Left kidney (tissue), 8 donors: ENCODE data around the gene GOLGA8A. TPM values are rescaled to one million over a fixed set of nuclear protein-coding genes. Genes with fewer than 3 reads are reported as not detected.
"Not testable (repeated sequence)": the region's sequence is repeated elsewhere in the genome, so short reads cannot be mapped to it uniquely, and the experiment has no call there.

Experiments
- DNase-seq: peaks from one replicate; pipeline ENCODE4 v3.0.0-alpha.2; 2013
- long read RNA-seq, 8 donors: transcript quantifications; one replicate each; lab custom pipeline, GENCODE V29; 2026
- polyA plus RNA-seq: library from polyadenylated mRNA; unstranded; fragments of 120-200 nt; gene quantifications from one replicate; pipeline ENCODE4 v1.2.1, GENCODE V29; 2013; ENCODE audit not compliant: insufficient read length

The GOLGA8A gene, protein sequence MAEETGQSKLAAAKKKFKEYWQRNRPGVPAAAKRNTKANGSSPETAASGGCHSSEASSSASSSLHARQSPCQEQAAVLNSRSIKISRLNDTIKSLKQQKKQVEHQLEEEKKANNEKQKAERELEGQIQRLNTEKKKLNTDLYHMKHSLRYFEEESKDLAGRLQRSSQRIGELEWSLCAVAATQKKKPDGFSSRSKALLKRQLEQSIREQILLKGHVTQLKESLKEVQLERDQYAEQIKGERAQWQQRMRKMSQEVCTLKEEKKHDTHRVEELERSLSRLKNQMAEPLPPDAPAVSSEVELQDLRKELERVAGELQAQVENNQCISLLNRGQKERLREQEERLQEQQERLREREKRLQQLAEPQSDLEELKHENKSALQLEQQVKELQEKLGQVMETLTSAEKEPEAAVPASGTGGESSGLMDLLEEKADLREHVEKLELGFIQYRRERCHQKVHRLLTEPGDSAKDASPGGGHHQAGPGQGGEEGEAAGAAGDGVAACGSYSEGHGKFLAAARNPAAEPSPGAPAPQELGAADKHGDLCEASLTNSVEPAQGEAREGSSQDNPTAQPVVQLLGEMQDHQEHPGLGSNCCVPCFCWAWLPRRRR
- 157 TPM for polyA plus RNA-seq
- long read RNA-seq, donor 1, transcript GOLGA8A-205 (5 exons, 653 nt), result major isoform, 5 of 29 reads
- long read RNA-seq, donor 1, partial matches to known transcripts, result 24 of 29 reads
- long read RNA-seq, donor 1, other reads (novel, unspliced or antisense), result 0 of 29 reads
- long read RNA-seq, donor 2, partial matches to known transcripts, result 33 of 36 reads
- long read RNA-seq, donor 2, other reads (novel, unspliced or antisense), result 0 of 36 reads
- long read RNA-seq, donor 3, partial matches to known transcripts, result 14 of 15 reads
- long read RNA-seq, donor 3, other reads (novel, unspliced or antisense), result 0 of 15 reads
- long read RNA-seq, donor 4, result 0 reads
- long read RNA-seq, donor 5, partial matches to known transcripts, result 73 of 74 reads
- long read RNA-seq, donor 5, other reads (novel, unspliced or antisense), result 0 of 74 reads
- long read RNA-seq, donor 6, result 0 reads
- long read RNA-seq, donor 7, partial matches to known transcripts, result 44 of 47 reads
- long read RNA-seq, donor 7, other reads (novel, unspliced or antisense), result 0 of 47 reads
- long read RNA-seq, donor 8, result 0 reads

DNA sequence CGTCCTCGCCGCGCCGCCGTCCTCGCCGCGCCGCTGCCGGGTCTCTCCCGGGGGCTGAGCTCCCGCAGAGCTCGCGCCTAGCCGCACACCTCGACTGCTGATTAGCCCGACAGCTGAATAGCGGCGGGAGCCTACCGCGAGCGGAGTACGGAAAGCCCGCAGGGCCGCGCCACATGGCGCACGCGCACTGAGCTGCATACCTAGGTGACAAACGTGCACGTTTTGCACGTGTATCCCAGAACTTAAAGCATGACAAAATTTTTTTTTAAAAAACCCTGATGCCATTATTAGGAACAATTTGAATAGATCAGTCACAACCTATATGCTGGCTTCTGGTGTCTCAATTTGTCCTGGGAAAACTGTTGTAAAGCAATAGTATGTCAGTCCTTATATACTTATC is at the start of gene GOLGA8A:
Gene GOLGA8A (minus strand): TSS at position 122 of the 400 bp plus-strand sequence. CDS start 48,117 bp downstream, outside the sequence.
- DNase-seq, result peak; percentile 59

DNA sequence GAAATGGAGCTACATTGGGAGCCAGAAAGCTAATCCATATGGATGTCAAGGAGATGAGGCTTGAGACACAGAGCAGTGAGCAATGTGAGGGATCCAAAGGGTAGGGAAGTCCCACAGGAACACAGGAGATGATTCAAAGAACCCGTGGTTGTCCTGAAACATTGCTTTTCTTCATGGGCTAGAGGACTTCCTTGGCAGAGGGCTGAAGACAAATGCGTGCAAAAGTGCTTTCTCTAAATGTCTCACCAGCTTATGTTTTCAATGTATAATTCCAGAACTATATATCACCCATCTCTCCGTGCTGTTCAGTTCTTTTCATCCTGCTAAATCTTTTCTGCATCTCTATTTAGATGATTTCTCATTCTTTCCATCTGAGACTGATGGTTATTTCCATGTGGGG is 46.0 kb upstream of the GOLGA8A start:
- DNase-seq, result no peak

DNA sequence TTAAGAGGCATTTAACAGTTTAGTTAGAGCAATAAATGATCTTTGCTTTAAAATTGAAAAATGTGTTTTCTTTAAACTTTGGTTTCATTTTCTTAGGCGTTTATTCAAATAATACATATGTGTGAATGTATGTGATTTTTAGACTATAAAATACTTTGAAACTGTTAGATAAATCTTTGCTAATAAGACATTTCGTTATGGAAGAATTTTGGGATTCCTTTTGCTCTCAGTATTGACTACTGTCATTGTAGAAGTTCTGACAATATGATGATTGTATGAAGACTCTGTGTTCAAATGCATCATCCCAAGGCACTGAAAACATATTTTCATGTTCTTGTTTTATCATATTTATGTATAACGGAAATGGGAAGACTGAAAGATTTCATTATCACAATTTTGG is 43.8 kb upstream of the GOLGA8A start:
- no peak for DNase-seq

DNA sequence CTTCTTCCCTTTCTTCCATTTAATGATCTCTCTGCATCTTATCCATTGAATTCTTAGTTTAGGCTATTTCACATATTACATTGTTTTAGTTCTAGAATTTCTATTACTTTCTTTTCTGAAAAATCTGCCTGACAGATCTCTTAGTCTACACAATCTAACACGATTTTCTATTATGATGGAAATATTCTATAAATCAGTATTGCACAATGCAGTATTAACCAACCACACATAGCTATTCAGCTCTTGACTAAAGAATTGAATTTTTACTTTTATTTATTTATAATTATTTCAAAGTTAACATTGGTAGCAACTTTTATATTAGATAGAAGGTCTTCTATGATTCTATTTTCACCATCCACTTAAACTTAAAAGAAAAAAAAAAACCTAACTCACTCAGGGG is 36.2 kb upstream of the GOLGA8A start:
- DNase-seq, result no peak

DNA sequence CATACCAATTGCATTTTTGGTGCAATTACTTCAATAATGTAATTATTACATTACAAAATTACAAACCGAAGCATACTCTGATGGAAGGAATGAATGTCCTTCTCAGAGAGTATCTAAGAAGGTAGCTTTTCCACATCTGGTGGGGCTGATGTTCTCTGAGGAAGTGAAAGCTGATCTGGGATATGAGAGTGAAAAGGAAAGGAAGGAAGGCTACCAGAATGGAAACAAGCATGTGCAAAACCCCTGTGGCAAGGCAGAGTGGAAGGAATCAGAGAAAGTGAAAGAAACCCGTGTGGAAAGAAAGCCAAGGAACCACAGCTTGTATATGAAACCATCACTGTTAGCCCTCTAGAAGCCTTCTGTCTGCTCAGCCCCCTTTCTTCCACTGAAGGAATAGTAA is 35.3 kb upstream of the GOLGA8A start:
- no peak for DNase-seq

DNA sequence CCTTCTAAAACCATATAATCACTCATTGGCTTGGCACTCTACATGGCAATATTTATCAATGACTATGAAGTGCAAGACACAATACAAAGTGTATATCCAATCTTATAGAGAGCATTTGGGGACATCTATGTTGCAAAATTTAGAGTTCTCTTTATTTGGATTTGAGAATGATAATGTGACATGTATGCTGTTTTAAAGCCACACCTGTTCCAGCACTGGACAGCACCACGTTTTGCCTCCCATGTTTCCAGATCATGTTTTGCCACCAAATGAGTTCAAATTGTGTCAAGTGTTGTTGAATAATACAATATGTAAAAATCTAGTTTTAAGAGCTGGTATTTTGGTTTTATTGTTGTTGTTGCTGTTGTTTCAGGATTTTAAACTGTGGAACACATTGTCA is 33.3 kb upstream of the GOLGA8A start:
- DNase-seq, result no peak

DNA sequence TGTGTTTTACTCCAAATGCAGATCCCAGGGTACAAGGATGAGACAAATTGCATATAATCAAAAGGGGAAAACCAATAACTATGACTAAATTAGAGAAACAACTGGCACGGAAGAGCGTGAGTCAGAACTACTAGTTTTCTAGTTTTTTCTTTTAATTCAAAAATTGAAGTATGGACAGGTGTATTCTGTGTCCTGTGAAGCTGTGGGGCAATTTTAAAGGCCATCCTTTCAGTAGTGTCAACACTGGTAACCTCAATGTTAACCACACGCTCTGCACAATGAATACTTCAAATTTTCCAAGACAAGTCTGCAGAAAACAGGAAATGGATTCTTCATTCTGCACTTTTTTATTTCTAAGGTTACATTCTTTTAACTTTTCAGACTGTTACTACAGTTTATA is 32.5 kb upstream of the GOLGA8A start:
- DNase-seq, result no peak

DNA sequence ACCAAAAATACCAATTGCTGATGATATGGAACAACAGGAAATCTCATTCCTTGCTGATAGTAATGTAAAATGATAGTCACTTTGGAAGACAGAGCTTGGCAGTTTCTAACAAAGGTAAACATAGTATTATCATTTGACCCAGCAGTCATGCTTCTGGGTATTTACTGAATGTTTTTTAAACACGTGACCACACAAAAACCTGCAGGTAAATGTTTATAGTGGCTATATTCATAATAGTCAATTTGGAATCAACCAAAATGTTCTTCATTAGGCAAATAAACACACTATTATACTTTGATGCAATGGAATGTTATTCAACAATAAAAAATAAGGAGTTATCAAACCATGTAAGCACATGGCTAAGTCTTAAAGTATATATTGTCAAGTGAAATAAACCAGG is 24.1 kb upstream of the GOLGA8A start:
- no peak for DNase-seq

DNA sequence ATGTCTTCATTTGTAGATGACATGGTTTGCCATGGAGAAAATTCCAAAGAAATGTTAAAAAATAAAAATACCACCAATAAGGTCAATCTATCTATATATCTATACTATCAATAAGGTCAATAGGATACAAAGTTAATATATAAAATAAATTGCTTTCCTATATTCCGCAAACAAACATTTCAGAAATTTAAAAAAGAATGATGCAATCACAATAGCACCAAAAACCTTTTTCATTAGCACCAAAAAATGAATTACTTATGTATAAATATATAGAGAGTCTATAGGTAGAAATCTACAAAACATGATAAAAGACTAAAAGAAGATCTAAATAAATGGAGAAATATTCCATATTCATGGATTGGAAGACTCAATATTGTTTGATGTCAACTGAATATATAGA is 22.8 kb upstream of the GOLGA8A start:
- DNase-seq, result no peak

DNA sequence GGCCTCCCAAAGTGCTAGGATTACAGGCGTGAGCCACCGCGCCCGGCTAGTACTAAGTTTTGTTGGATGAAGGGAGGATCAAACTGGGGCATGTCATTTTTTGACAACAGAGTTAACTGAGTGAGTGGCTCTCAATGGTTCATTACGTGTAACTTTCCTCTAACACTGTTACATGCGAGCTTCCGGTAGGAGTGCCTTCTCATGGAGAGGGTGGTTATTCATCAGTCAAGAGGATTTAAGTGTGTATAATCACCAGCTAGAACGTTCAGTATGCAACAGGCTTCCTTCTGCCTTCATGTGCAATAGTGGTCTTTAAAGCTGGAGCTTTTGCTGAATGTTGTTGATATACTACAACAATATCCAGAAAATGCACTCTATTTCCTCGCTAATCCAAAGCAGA is 19.1 kb upstream of the GOLGA8A start:
- DNase-seq, result no peak

DNA sequence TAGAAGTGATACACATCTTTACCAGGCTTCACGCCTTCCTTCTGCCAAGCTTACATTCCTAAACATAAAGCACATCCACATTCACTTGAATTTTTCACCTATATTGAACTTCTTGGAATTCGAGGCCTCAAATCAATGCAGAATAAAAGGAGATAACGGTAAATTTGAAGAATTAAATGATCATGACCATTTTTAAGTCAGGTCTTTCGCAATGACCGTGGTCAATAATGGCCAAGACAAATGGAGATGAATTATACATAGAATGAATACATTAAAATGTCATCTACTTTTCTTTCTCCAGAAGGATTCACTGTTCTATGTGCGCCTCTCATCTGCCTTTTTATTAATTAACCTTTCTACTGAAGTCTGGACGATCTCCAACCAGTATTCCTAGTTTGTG is 5.3 kb upstream of the GOLGA8A start:
- DNase-seq, result no peak

DNA sequence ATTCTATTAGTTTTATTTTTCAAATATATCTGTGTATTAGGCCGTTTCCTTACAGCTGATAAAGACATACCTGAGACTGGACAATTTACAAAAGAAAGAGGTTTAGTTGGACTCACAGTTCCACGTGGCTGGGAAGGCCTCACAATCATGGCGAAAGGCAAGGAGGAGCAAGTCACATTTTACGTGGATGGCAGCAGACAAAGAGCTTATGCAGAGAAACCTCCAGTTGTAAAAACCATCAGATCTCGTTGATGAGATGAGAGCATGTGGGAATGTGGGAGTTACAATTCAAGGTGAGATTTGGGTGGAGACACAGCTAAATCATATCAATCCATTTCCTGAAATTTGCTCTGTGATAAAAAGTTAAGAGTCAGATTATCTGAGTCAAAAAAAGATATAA is 2.3 kb upstream of the GOLGA8A start:
- no peak for DNase-seq

DNA sequence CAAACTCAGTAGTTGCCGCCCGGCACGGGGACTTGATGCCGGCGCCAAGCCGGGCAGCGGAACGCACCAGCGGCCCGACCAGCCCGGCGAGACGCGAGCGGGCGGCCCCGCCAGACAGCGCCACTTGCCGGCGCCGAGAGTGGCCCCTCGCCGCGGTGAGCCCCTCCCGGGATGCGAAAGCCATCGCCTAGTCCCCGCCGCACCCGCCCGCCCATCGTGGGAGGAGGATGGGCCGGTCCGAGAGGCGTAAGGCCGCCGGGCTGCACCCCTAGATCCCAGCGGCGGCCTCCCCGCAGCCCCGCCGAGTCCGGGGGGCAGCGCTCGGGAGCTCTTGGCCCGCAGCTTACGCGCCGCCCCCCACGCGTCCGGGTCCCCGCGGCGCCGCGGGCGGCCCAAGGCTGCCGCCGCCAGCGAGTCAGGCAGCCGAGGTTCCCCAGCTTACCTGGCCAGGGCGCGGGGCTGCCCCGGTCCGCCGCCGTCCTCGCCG is 609 bp downstream of the GOLGA8A start:
- DNase-seq, result peak; percentile 30

DNA sequence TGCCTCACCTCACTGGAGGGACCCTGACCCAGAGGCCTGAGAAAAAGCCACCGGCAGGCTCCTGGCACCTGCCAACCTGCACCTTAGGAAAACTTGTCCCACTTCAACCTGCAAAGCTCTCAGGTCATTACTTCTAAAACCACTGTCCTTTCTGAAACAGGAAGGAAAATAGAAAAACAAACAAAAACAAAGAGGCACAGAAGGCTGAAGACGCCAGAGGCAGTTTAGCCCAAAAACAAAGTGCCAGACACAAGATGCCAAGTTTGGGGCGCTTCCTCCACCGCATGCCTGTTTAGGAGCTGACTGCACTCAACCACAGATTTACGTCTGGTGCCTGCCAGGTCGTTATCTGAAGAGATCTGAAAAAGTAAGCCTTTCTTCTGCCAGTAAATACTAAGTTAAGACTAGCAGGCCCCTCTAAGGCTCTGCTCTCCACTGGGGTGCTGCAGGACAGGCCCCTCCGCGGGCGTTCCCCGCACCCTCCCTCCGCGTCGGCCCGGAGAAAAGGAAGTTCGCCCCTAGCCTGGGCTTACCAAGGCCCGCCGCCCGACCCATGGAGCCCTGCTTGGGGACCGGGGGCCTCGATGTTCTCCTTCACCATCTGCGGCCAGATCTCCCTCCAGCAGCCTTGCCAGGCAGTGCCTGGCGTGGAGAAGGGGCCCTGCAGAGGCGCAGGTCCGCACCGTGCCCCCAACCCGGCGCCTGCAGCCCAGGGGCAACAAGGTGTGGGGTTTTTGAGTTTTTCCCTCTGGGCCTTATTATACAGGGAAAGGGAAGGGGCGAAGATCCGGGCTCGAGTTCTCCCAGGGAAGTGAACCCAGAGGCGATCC is 1.3 kb downstream of the GOLGA8A start:
- DNase-seq, result no peak

DNA sequence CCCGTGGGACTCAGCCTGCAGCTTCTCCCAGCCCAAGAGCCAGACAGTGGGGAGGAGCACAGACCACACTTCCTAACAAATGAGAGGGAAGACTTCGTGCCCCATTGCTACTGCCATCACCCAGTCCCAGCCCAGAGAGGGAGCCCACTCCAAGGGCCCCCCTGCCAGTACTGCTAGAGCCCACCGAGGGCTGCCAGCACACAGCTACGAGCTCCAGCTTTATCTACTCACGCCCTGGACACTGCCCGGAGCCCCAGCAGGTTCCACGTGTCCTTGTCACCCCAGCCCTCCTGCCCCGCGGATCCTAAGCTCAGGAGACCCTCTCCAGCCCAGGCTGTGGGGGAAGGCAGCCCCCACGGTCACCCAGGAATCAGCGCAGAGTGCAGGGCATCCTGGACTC is 1.9 kb downstream of the GOLGA8A start:
- no peak for DNase-seq

DNA sequence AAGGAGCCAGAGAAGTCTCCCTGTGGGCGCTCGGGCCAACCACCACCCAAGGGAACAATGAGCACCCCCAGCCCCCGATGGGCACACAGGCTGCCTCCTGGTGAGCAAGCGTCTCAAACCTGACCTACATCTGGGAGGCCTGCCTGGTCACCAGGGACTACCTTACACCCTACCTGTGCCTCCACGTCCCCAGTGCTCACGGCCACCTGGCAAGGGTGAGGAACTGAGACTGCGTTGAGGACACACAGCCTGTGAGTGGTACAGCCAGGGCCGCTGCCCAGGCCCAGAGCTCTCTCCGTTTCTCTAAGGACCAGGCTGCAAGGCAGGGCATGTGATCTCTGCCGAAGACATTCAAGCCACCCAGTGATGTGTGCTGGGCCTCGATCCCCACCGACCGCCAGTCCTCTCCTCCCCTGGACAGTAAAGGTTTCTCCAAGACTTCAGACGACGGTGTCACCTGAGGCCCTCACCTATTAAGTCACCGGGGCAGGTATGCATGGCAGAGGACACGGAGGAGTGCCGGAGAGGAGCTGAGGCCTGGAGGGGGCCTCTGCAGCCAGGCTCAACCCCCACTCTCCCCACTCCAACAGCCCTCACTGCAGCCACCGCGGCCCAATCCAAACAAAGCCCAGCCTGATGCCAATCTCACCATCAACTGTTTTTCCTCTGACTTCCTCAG is 2.8 kb downstream of the GOLGA8A start:
- no peak for DNase-seq

DNA sequence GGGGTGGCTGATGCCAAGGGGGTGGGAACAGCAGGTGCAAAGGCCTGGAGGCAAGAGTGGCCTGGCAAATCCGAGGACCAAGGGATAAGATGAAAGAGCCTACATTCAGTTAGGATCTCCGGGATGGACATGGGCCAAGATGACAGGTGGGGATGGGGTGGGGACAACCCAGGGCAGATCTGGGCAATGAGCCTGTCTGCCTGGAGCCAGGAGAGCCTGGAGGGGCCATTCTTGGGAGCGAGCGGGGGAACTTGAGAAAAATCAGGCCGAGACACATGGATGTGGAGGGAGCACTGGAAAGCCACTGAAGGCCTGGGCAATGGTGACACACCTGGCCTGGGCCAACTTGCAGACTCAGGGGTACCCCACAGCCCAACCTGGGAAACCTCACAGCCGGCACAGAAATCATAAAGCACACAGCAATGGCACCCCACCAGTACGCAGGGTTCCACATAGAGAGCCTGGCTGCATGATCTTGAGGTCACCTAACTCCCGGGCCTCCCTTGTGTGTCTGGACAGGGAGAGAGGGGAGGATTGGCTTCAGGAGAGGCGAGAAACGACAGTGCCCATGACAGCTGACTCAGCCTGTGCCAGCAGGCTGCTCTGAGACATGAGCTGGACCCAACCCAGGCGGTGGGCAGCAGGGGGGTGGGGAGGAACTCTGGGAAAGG is 3.5 kb downstream of the GOLGA8A start:
- not testable (repeated sequence) for DNase-seq

DNA sequence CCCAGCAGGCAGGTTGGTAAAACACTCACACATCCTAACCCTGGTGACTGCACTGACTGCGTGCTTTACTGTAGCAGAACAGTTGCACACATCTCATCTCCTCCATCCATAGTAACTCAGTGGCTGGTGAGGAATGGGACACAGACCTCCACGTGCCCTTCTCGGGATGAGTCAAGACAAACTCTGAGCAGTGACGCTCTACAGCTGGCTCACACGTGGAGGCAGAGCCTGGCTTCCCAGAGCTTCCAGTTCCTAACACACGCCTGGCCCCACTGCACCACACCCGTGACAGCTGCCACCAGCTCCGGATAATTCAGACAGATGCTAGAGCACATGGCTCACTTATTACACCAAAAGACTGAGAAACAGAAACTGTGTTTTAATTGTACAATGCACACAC is 7.0 kb downstream of the GOLGA8A start:
- not testable (repeated sequence) for DNase-seq

DNA sequence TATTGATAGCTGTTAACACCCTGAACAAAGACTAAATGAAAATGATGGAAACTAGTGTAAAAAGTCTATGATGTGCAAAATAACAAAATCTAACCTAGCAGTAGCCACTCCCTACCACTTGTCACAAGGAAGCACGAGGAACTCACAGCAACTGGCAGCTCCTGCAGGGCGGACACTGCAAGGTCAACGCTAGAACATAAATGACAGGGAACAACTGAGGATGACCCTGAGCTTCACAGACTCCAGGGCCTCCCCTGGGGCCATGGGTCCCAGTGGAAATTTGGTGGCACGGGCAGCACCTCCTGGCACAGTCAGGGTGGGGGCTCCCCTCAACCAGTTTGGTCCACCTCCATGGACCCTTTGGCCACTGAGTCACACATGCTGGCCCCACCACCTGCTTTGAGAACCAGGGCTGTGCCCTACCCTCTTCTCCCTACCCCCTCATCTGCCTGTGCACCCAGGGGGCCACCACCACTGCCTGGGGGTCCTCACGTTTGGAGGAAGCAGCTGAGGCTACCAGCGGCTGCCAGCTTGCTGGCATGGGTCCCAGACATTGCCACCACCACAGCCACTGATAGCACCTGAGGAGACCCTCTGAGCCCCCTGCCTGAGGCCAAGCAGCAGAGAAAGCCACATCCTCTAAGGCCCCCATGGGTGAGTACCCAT is 14.1 kb downstream of the GOLGA8A start:
- not testable (repeated sequence) for DNase-seq

DNA sequence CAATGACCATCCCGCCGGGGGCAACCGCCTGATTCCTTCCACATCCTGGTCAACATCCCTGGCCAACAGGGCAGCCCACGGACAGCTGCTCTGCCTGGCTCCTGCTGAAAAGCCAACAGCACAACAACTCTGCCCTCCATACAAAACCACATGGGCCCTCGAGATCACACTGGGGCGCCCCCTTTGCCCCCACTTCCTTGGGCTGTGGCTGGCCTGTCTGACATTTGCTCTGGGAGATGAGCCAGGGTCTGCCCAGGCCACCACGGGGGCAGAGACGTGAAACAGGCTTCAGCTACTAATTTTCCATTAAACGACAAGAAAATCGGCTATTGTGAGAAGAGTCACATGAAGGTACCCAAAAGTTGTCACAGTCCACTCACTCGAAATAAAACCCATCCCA is 16.7 kb downstream of the GOLGA8A start:
- not testable (repeated sequence) for DNase-seq
